Measurements from ENCODE around the gene PMEL.

DNA sequence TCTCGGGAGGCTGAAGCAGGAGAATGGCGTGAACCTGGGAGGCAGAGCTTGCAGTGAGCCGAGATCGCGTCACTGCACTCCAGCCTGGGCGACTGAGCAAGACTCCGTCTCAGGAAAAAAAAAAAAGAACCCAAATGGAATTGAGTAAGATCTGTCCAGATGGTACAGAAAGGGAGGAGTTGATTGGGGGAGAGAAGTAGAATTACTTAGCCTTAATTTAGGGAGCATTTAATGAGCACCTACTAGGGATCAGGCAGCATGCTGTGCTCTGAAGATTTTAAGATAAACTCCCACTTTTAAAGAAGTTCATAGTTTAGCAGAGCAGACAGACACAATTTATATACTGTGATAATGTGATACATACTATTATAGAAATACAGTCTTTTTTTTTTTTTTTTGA is 12.6 kb upstream of the PMEL start:
- TF ChIP-seq CTCF (IDR thresholded peaks at IDR 0.05; ENCODE audit: low read length) (no peak), EZH2 (IDR thresholded peaks at IDR 0.05; ENCODE audit: borderline replicate concordance, low read length) (no peak)

Measured in OCI-LY1 (cell line).